Mucosa of descending colon (tissue), 3 donors: ENCODE results near the gene ERC1. TPM values are rescaled to one million over a fixed set of nuclear protein-coding genes. Genes with fewer than 3 reads are reported as not detected.

ENCODE experiments used
- ATAC-seq: fragments of 200-7000 bp; cut with Tn5 transposase; one replicate; pipeline ENCODE4 v1.9.1; 2020; ENCODE audit warnings: mild to moderate bottlenecking, moderate library complexity
- DNase-seq, 3 donors: peaks; one replicate each; pipeline ENCODE4 v3.0.0-alpha.2; 2020
- H3K36me3 ChIP-seq: fragments of 200-600 bp; one replicate; pipeline ENCODE4 v1.8.0; 2021; ENCODE audit warnings: low read depth, mild to moderate bottlenecking
- H3K4me1 ChIP-seq: fragments of 200-600 bp; one replicate; pipeline ENCODE4 v1.8.0; 2021; ENCODE audit warnings: low read depth, mild to moderate bottlenecking
- H3K4me3 ChIP-seq: fragments of 200-600 bp; one replicate; pipeline ENCODE4 v1.8.0; 2021; ENCODE audit warnings: mild to moderate bottlenecking
- H3K9me3 ChIP-seq: fragments of 200-600 bp; one replicate; pipeline ENCODE4 v1.8.0; 2021; ENCODE audit warnings: mild to moderate bottlenecking
- CTCF ChIP-seq: fragments of 200-600 bp; IDR thresholded peaks from one replicate; pipeline ENCODE4 v1.8.0; 2022; ENCODE audit warnings: antibody characterized with exemption, mild to moderate bottlenecking
- intact Hi-C, 2 donors: fragments of 100-400 bp; cut with DNase I in 1 of 2; cut with micrococcal nuclease in 1 of 2; formaldehyde crosslinking; loops; one replicate each; pipeline versions ENCODE4 v1.11.0 to v1.11.1; 2022; cut with DNase I, micrococcal nuclease
- total RNA-seq, 3 donors: library from RNA; stranded (reverse); fragmentation: NEBNext Ultra II Directional in 2 of 3; extraction: Animal tissue kit (Norgen Biotek cat#: 25700) in 2 of 3; gene quantifications; one replicate each; pipeline versions ENCODE4 v1.2.1 to v1.2.4, GENCODE V29; 2021 to 2023
- donor health status: DM: no; HTN: no; CAD: no; lungs with moderate emphysema.
- donor health status: DM: no; HTN: no; CAD: no.
- donor health status: DM: no; HTN: yes; CAD: no.

Gene ERC1
- total RNA-seq, 3 donors from 2014 or later, result 42.6 to 76.3 (median 49.6) TPM

GRCh38 chr12:1464925-1465324, 473.9 kb downstream of the ERC1 start:
- TF ChIP-seq CTCF, result no peak
- H3K4me3 ChIP-seq, result no peak overlapping the region
- no peaks in the 10 kb centered on the region for H3K36me3 ChIP-seq
- no peak for DNase-seq
- ATAC-seq, result no peak
- H3K4me1 ChIP-seq, result no peaks in the 10 kb centered on the region
- intact Hi-C loops, result no loop called here
- no peaks in the 10 kb centered on the region for H3K9me3 ChIP-seq

- Histone ChIP-seq H3K36me3 (no peaks in the 10 kb centered on the region), H3K4me3 (no peak overlapping the region), H3K4me1 (no peaks in the 10 kb centered on the region), H3K9me3 (no peaks in the 10 kb centered on the region)
- ATAC-seq (no peak), DNase-seq (no peak)
- intact Hi-C loops, result no loop called here
- no peak for TF ChIP-seq CTCF
Measured at GRCh38 chr12:1465990-1466389, 475.0 kb downstream of the ERC1 start.

GRCh38 chr12:1466481-1467154, 475.6 kb downstream of the ERC1 start:
- ATAC-seq, result no peak

GRCh38 chr12:1467710-1468109, 476.7 kb downstream of the ERC1 start:
- Histone ChIP-seq H3K9me3 (no peaks in the 10 kb centered on the region), H3K4me1 (no peaks in the 10 kb centered on the region), H3K36me3 (no peaks in the 10 kb centered on the region), H3K4me3 (no peak overlapping the region)
- intact Hi-C loops, result no loop called here
- ATAC-seq (no peak), DNase-seq (no peak)
- no peak for TF ChIP-seq CTCF

More at GRCh38 chr12:1466481-1467154, 475.6 kb downstream of the ERC1 start:
- intact Hi-C loops, result no loop called here
- Histone ChIP-seq H3K4me3 (no peak overlapping the region), H3K36me3 (no peaks in the 10 kb centered on the region), H3K9me3 (no peaks in the 10 kb centered on the region), H3K4me1 (no peaks in the 10 kb centered on the region)
- no peak for TF ChIP-seq CTCF
- no peak for DNase-seq

GRCh38 chr12:1469070-1469469, 478.0 kb downstream of the ERC1 start:
- no peaks in the 10 kb centered on the region for H3K36me3 ChIP-seq
- ATAC-seq, result no peak
- H3K4me3 ChIP-seq, result no peak overlapping the region
- H3K9me3 ChIP-seq, result no peaks in the 10 kb centered on the region
- intact Hi-C loops, result no loop called here
- TF ChIP-seq CTCF, result no peak
- no peak for DNase-seq
- H3K4me1 ChIP-seq, result peaks cover 10% of the 10 kb centered on the region

- Histone ChIP-seq H3K9me3 (no peaks in the 10 kb centered on the region), H3K4me1 (peaks cover 10% of the 10 kb centered on the region), H3K36me3 (no peaks in the 10 kb centered on the region), H3K4me3 (no peak overlapping the region)
- TF ChIP-seq CTCF, result no peak
- no peak for ATAC-seq
- no peak for DNase-seq
- intact Hi-C loops, result no loop called here
Measured at GRCh38 chr12:1470051-1470450, 479.0 kb downstream of the ERC1 start.
